GM21737 (cell line): ENCODE results near the gene DBNDD1.
"Not testable (repeated sequence)": the region's sequence is repeated elsewhere in the genome, so short reads cannot be mapped to it uniquely, and the experiment has no call there.

Source experiments
- ATAC-seq: cut with Tn5 transposase; IDR thresholded peaks from one replicate; pipeline ENCODE4 v1.9.1; 2021; ENCODE audit warnings: mild to moderate bottlenecking, moderate library complexity; ENCODE audit not compliant: unreplicated experiment

Gene DBNDD1

GRCh38 chr16:90012991-90013745, 6.1 kb downstream of the DBNDD1 start:
- ATAC-seq: no peak

DNA sequence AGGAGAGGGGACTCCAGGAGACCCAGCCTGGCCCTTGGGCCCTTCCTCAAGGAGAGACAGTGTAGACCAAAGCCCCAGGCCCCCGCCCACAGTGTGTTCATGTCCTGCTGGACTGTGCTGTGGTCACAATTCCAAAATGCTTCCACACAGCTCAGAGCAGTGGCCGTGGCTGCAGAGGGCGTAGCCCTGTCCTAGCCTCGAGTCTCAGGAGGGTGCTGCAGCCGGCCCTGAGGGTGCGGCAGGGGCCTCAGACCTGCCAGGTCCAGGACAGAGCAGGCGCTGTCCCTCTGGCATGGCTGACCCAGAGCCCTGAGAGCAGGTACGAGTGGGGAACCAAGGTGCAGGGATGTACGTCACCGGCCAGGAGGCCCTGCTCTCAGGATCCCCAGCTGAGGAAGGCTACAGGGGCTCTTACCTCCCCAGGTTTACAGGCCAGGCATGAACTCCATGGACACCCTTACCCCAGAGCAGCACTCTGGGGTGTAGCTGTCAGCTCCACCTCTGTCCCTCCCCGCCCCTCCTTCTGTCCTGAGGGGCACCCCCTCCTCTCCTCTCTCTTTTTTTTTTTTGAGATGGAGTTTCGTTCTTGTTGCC, 7.3 kb downstream of the DBNDD1 start:
- ATAC-seq: no peak

- ATAC-seq: no peak
Observed at GRCh38 chr16:90011508-90011819, 7.8 kb downstream of the DBNDD1 start.

GRCh38 chr16:90010676-90011507, 8.4 kb downstream of the DBNDD1 start:
- no peak for ATAC-seq

DNA sequence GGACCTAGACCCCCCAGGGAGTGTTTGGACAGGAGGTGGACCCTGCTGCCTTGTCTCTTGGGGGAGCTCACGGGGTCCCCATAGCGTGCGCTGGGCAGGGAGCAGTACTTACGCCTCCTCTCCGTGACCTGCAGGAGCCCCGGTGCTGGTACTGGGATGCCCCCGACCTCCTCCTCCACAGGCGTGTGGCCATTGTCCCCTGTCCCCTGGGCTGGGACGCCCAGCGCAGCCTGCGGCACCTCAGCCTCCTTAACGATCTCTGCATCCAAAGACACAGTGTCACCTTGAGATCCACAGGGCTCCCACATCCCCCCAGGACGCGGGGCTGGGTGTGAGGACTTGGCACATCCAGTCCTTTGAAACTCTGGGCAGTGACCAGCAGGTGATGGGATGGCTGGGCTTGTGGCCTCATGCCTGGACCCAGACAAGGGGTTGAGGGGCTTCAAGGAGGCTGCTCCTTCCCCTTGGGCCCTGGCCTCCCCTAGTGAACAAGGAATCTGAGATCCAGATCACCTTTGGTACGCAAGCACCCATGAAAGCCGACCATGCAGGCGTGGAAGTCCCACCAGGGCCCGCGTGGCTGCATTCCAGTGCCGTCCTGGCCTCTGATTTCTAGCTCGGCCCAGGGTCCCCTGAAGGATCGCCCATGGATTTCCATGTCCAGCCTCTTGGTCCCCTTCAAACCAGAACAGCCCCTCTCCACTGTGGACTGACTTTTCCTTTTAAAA, 9.9 kb downstream of the DBNDD1 start:
- ATAC-seq: no peak

GRCh38 chr16:90008708-90009145, 10.5 kb downstream of the DBNDD1 start:
- ATAC-seq: no peak

GRCh38 chr16:90007635-90008234, 11.5 kb downstream of the DBNDD1 start:
- not testable (repeated sequence) for ATAC-seq

DNA sequence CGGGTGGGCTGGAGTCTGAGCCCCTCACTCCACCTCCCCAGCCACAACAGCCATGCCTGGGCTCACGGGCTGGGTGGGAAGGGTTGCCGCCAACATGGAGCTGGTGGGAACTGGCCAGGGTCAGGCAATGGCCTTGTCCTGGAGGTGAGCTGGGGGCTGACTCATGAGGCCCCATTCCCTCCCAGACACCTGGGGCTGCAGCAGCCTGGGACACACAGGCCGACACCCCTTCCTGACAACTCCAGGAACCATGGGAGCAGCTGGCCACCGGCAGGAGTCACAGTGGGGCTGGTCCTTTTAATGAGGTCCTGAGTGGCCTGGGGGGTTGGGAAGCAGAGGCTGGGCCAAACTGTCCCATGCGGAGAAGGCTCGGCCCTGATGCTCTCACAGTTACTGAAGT, 12.2 kb downstream of the DBNDD1 start:
- ATAC-seq: no peak

DNA sequence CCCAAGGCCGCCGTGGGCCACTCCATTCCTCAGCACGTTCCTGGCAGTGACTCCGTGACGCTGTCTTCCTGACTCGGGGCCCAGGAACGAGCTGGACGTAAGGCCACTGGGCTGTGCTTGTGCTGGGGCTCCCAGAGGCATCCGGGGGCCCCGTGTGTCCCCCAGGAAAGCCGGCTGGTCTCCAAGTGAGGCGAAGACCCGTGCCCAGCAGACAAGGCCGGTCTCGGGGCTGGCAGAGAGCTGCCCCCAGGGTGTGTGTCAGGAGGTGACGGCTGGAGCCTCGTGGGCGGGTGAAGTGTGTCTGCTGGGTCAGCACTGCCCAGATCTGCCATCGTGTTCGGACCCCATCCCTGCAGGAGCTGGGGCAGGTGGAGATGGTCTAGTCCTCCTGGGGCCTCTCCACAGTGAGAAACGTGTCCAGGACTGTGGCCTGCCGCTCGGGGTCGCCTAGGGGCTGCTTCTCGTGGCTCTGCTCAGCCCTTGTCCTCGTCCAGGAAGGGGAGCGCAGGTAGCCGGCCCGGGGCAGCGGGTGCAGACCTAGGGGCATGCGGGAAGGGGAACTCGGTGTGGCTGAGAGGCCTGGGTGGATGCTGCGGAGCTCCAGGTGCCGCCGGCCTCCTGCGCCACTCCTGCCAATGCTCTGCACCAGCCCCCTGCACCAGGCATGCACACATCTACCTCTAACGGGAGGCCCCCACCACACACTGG, 13.1 kb downstream of the DBNDD1 start:
- no peak for ATAC-seq

GRCh38 chr16:90004577-90004976, 14.7 kb downstream of the DBNDD1 start:
- ATAC-seq: no peak

DNA sequence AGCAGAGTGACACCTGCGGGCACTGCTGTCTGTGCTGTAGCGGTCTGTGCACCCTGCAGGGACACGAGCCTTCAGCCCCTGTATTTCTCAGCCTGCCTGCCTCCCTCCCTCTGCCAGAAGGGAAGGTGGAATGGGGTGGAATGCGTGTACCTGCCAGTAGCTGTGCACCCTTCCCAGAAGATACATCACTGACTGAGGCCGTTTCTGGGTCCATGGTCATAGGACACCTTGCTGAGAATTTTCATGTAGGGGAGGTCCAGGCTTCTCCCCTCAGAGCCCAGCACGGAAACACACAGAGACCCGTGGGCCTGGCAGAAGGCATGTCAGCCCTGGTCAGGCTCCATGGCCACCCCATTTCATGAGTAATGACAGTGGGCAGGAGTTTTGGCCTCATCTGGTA, 16.5 kb downstream of the DBNDD1 start:
- no peak for ATAC-seq

DNA sequence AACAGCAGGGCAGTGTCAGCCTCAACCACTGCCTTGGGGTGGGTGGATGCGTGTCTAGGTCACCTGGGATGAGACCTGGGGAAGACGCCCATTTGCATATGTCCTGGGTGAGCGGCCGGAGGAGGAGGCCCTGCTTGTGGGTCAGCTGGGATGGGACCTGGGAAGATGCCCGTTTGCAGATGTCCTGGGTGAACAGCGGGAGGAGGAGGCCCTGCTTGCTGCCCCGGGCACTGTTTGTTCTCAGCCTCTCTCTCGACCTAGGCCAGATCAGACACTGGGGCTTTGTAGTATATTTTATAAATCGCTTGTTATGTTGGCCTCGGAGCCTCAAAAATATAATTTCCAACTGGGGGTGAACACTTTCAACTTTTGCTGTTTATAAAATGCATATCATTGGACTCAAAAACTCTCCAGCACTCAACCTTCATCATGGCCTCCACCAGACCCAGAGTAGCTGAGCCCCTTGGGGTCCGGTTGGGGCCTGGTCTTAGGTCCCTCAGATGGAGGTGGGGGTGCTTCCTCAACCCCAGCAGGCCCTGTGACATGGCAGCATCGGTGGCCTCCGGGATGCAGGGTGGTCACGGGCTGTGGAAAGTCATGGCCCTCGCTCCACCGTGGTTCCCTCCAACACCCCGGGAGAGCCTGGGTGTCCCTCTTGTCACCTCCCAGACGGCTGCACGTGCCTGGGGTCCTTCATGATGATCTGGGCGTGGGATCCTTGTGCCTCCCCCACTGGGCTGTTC, 17.3 kb downstream of the DBNDD1 start:
- no peak for ATAC-seq

DNA sequence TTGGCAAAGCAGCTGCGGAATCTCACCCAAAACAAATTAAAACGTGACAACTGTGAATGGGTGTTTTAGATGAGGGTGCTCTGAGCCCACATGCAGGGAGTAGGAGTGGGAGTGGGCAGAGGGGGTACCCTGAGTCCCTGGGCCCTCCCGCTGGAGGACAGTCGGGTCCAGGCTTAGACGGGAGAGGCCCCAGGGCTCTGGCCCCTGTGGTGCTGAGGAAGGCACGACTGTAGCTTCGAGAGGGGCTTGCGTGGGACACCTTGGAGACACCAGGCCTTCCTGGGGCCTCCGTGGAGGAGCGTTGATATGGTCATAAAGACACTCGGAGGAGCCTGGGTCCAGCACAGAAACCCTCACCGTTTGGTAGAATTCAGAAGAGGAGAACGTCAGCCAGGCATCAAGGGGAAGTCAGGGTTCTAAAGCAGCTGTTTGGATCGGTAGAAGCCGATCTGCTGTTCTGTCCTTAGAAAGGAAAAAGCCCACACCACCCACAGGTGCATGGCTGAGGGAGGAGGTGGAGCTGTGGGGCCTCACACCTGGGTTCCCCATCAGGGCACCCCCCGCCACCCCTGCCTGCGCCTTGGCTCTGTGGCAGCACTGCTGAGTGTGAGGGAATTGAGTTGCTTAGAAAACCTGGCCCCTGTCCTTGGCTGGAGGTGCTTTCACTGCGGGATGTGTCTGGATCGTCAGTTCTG, 18.4 kb downstream of the DBNDD1 start:
- no peak for ATAC-seq

DNA sequence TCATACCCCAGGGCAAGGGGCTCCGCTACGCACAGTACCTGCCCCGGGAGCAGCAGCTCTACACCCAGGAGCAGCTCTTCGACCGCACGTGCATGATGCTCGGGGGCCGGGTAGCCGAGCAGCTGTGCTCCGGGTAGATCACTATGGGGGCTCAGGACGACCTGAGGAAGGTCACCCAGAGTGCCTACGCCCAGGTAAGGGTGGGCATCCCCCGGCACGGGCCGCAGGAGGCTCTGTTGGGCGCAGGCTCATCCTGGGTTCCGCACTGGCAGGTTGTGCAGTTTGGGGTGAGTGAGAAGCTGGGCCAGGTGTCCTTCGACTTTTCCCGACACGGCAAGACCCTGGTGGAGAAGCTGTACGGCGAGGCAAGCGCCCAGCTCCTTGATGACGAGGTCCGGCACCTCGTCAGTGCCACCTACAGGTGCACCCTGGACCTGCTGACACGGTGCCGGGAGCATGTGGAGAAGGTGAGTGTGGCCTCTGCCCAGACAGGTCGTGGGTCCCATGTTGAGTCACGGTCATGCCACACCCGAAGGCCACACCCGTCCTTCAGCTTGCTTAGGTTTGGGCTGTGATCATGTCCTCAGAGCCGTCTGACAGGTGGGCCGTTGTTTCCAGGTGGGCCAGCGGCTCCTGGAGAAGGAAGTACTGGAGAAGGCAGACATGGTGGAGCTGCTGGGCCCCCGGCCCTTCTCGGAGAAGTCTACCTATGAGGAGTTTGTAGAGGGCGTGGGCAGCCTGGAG, 19.3 kb downstream of the DBNDD1 start:
- ATAC-seq: no peak

DNA sequence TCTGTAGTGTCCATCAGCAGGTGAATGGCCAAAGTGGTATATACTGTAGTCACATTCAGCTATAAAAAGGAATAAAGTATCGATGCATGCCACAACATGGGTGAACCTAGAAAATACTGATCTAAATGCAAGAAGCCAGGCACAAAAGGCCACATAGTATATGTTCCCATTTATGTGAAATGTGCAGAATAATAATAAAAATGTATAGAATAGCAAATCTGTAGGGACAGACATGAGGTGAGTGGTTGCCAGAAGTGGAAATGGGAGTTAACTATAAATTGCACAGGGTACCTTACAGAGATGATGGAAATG, 23.1 kb downstream of the DBNDD1 start:
- ATAC-seq: no peak

DNA sequence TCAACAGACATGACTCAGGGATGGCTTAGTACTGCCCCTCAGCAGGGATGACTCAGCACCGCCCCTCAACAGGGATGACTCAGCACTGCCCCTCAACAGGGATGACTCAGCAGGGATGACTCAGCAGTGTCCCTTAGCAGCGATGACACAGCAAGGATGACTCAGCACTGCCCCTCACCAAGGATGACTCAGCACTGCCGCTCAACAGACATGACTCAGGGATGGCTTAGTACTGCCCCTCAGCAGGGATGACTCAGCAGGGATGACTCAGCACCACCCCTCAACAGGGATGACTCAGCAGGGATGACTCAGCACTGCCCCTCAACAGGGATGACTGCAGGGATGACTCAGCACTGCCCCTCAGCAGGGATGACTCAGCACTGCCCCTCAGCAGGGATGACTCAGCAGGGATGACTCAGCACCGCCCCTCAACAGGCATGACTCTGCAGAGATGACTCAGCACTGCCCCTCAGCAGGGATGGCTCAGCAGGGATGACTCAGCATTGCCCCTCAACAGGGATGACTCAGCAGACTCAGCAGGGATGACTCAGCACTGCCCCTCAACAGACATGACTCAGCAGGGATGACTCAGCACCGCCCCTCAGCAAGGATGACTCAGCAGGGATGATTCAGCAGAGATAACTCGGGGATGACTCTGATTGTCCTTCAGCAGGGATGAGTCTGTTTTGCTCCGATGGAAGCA, 23.6 kb downstream of the DBNDD1 start:
- ATAC-seq: not testable (repeated sequence)

DNA sequence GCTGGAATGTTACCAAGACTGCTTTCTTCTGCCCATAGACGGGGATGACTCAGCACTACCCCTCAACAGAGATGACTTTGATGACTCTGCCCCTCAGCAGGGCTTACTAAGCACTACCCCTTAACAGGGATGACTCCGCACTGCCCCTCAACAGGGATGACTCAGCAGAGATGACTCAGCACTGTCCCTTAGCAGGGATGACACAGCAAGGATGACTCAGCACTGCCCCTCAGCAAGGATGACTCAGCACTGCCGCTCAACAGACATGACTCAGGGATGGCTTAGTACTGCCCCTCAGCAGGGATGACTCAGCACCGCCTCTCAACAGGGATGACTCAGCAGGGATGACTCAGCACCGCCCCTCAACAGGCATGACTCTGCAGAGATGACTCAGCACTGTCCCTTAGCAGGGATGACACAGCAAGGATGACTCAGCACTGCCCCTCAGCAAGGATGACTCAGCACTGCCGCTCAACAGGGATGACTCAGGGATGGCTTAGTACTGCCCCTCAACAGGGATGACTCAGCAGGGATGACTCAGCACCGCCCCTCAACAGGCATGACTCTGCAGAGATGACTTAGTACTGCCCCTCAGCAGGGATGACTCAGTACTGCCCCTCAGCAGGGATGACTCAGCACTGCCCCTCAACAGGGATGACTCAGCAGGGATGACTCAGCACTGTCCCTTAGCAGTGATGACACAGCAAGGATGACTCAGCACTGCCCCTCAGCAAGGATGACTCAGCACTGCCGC, 24.4 kb downstream of the DBNDD1 start:
- not testable (repeated sequence) for ATAC-seq
